Keratinocyte (primary cell): Measurements from ENCODE around the gene PLCL2. TPM values are rescaled to one million over a fixed set of nuclear protein-coding genes. Genes with fewer than 3 reads are reported as not detected.

ENCODE experiments used
- DNase-seq: peaks from one replicate; pipeline ENCODE4 v3.0.0-alpha.2; 2011; ENCODE audit warnings: low read depth, missing footprints, low spot score
- FAIRE-seq: peaks from 2 replicates; lab custom pipeline; 2011; peaks lifted over from hg19 to GRCh38; lab: Jason Lieb, UNC
- H2AFZ ChIP-seq: 2 replicates; pipeline ENCODE4 v1.6.0; 2012; ENCODE audit warnings: low read length, control low read depth, inconsistent platforms; ENCODE audit not compliant: control insufficient read depth
- H3K27ac ChIP-seq: 2 replicates; pipeline ENCODE4 v1.5.1; 2011; ENCODE audit warnings: low read length; ENCODE audit not compliant: control insufficient read depth, insufficient read depth
- H3K27me3 ChIP-seq: 3 replicates; pipeline ENCODE4 v1.6.0; 2011; ENCODE audit warnings: low read length; ENCODE audit not compliant: control insufficient read depth, insufficient read depth; ENCODE audit errors: extremely low read depth
- H3K36me3 ChIP-seq, 2 experiments: 2 replicates in 1 of 2; 3 replicates in 1 of 2; pipeline ENCODE4 v1.5.1; 2011; ENCODE audit warnings: low read length in 2 of 2, mild to moderate bottlenecking in 1 of 2; ENCODE audit not compliant: control insufficient read depth in 2 of 2, insufficient read depth in 2 of 2; ENCODE audit errors: extremely low read depth in 1 of 2
- H3K4me1 ChIP-seq: 3 replicates; pipeline ENCODE4 v1.5.1; 2011; ENCODE audit warnings: low read length; ENCODE audit not compliant: control insufficient read depth, insufficient read depth; ENCODE audit errors: extremely low read depth
- H3K4me2 ChIP-seq: 3 replicates; pipeline ENCODE4 v1.6.0; 2011; ENCODE audit warnings: low read depth, low read length; ENCODE audit not compliant: control insufficient read depth, insufficient read depth; ENCODE audit errors: extremely low read depth
- H3K4me3 ChIP-seq, 3 experiments: fragments of 200-600 bp in 1 of 3; sonication (generic) in 1 of 3; 2 replicates in 2 of 3; 3 replicates in 1 of 3; pipeline ENCODE4 v1.5.1; 2011 to 2016; ENCODE audit warnings: low read length in 3 of 3, mild to moderate bottlenecking in 3 of 3, control low read depth in 2 of 3, inconsistent platforms in 1 of 3, low read depth in 1 of 3, mixed read lengths in 1 of 3, mixed run types in 1 of 3, moderate library complexity in 1 of 3; ENCODE audit not compliant: control insufficient read depth in 2 of 3, insufficient read depth in 2 of 3; ENCODE audit errors: extremely low read depth in 1 of 3
- H3K79me2 ChIP-seq: 2 replicates; pipeline ENCODE4 v1.6.0; 2012; ENCODE audit warnings: low read length; ENCODE audit not compliant: control insufficient read depth, insufficient read depth
- H3K9ac ChIP-seq: 3 replicates; pipeline ENCODE4 v1.6.0; 2011; ENCODE audit warnings: low read length; ENCODE audit not compliant: control insufficient read depth, insufficient read depth; ENCODE audit errors: extremely low read depth
- H3K9me1 ChIP-seq: 3 replicates; pipeline ENCODE4 v1.6.0; 2011; ENCODE audit warnings: low read length; ENCODE audit not compliant: control insufficient read depth, insufficient read depth; ENCODE audit errors: extremely low read depth
- H3K9me3 ChIP-seq: 2 replicates; pipeline ENCODE4 v1.5.1; 2012; ENCODE audit warnings: low read depth, low read length; ENCODE audit not compliant: control insufficient read depth
- H4K20me1 ChIP-seq: 3 replicates; pipeline ENCODE4 v1.6.0; 2011; ENCODE audit warnings: low read length; ENCODE audit not compliant: control insufficient read depth, insufficient read depth; ENCODE audit errors: extremely low read depth
- CTCF ChIP-seq, 3 experiments: IDR thresholded peaks in 1 of 3; conservative IDR thresholded peaks in 1 of 3; optimal IDR thresholded peaks in 1 of 3; 2 replicates in 2 of 3; 3 replicates in 1 of 3; pipeline versions ENCODE3 to v1.5.1; 2011; ENCODE audit warnings: low read length in 3 of 3, mild to moderate bottlenecking in 3 of 3, moderate library complexity in 2 of 3, control low read depth in 1 of 3, inconsistent platforms in 1 of 3; ENCODE audit not compliant: insufficient read depth in 2 of 3; ENCODE audit errors: extremely low read depth in 1 of 3
- EZH2 ChIP-seq: IDR thresholded peaks from one replicate; pipeline ENCODE4 v1.6.1; 2012; ENCODE audit warnings: inconsistent platforms, mild to moderate bottlenecking, low read length, moderate library complexity
- dilution Hi-C: fragments of 300-500 bp; cut with MboI; formaldehyde crosslinking; loops from one replicate; pipeline ENCODE4 v1.7.0; 2020; ENCODE audit warnings: low sequenced_read_pairs; ENCODE audit not compliant: extremely low pct_ligation_motif_present
- polyA plus RNA-seq, 5 experiments: library from polyadenylated mRNA; depleted of rRNA in 3 of 5; stranded (reverse) in 3 of 5; stranded (forward) in 1 of 5; unstranded in 1 of 5; fragments of >200 nt; gene quantifications; 1 replicate in 1 of 5; 2 replicates in 3 of 5; 3 replicates in 1 of 5; pipeline versions ENCODE4 v1.2.1 to v1.2.3, GENCODE V29; 2011 to 2012; ENCODE audit warnings: missing spikeins in 2 of 5, low read depth in 1 of 5, low replicate concordance in 1 of 5

PLCL2 gene
- polyA plus RNA-seq, 1 donor (not counting 4 experiments of a cell fraction or from before 2014, with no cell fraction given) = 0.20 TPM

GRCh38 chr3:16923112-16923511, 38.4 kb downstream of the PLCL2 start:
- no peak for TF ChIP-seq EZH2
- TF ChIP-seq CTCF (optimal IDR thresholded peaks at IDR 0.05 in 1 of 3, IDR thresholded peaks at IDR 0.05 in 1 of 3, conservative IDR thresholded peaks at IDR 0.05 in 1 of 3; ENCODE audit: extremely low read depth in 1 of 3, insufficient read depth in 2 of 3, low read length in 3 of 3) = no peak

GRCh38 chr3:16927485-16927884, 42.7 kb downstream of the PLCL2 start:
- dilution Hi-C loops = no loop called here
- Histone ChIP-seq H3K27ac (no peak overlapping the region), H3K4me1 (no peaks in the 10 kb centered on the region), H3K4me3 (no peak overlapping the region), H3K9me1 (no peaks in the 10 kb centered on the region), H3K9ac (no peak overlapping the region), H3K27me3 (no peaks in the 10 kb centered on the region), H3K36me3 (no peaks in the 10 kb centered on the region), H4K20me1 (no peaks in the 10 kb centered on the region), H3K9me3 (no peaks in the 10 kb centered on the region), H3K79me2 (no peaks in the 10 kb centered on the region), H2AFZ (no peak overlapping the region), H3K4me2 (no peak overlapping the region)
- TF ChIP-seq CTCF (optimal IDR thresholded peaks at IDR 0.05 in 1 of 3, IDR thresholded peaks at IDR 0.05 in 1 of 3, conservative IDR thresholded peaks at IDR 0.05 in 1 of 3; ENCODE audit: extremely low read depth in 1 of 3, insufficient read depth in 2 of 3, low read length in 3 of 3) = peak in 1 of 3 experiments; percentile 21
- TF ChIP-seq EZH2 = no peak
- FAIRE-seq = no peak
- no peak for DNase-seq

More at GRCh38 chr3:16923112-16923511, 38.4 kb downstream of the PLCL2 start:
- FAIRE-seq (no peak), DNase-seq (no peak)
- Histone ChIP-seq H3K27me3 (no peaks in the 10 kb centered on the region), H4K20me1 (no peaks in the 10 kb centered on the region), H3K27ac (no peak overlapping the region), H3K9ac (no peak overlapping the region), H3K9me3 (no peaks in the 10 kb centered on the region), H3K9me1 (no peaks in the 10 kb centered on the region), H3K79me2 (no peaks in the 10 kb centered on the region), H3K4me2 (no peak overlapping the region), H3K4me1 (no peaks in the 10 kb centered on the region), H3K4me3 (no peak overlapping the region), H3K36me3 (no peaks in the 10 kb centered on the region), H2AFZ (no peak overlapping the region)
- dilution Hi-C loops = no loop called here
